Left lung (tissue), 10 donors: ENCODE measurements around the gene PDE1C. TPM values are rescaled to one million over a fixed set of nuclear protein-coding genes. Genes with fewer than 3 reads are reported as not detected.

Experiments
- ATAC-seq: fragments of 200-7000 bp; cut with Tn5 transposase; one replicate; pipeline ENCODE4 v1.9.1; 2020; ENCODE audit warnings: moderate library complexity
- DNase-seq, 4 donors: peaks; one replicate each; pipeline ENCODE4 v3.0.0-alpha.2; 2013 to 2020
- H3K27ac ChIP-seq, 2 donors: fragments of 200-600 bp; sonication (generic) in 1 of 2; one replicate each; pipeline versions ENCODE4 v1.5.0 to v1.8.0; 2020 to 2021
- H3K27me3 ChIP-seq, 2 donors: fragments of 200-600 bp; sonication (generic) in 1 of 2; one replicate each; pipeline versions ENCODE4 v1.5.0 to v1.8.0; 2020 to 2021
- H3K36me3 ChIP-seq, 2 donors: fragments of 200-600 bp; sonication (generic) in 1 of 2; one replicate each; pipeline versions ENCODE4 v1.5.0 to v1.8.0; 2020 to 2021
- H3K4me1 ChIP-seq, 2 donors: fragments of 200-600 bp; one replicate each; pipeline ENCODE4 v1.8.0; 2021
- H3K4me3 ChIP-seq, 2 donors: fragments of 200-600 bp; sonication (generic) in 1 of 2; one replicate each; pipeline versions ENCODE4 v1.5.0 to v1.8.0; 2020 to 2021; ENCODE audit warnings: mild to moderate bottlenecking in 1 of 2
- H3K9me3 ChIP-seq, 2 donors: fragments of 200-600 bp; sonication (generic) in 1 of 2; one replicate each; pipeline versions ENCODE4 v1.5.0 to v1.8.0; 2020 to 2021
- CTCF ChIP-seq, 2 donors: fragments of 200-600 bp; sonication (generic) in 1 of 2; IDR thresholded peaks; one replicate each; pipeline versions ENCODE4 v1.5.0 to v1.8.0; 2021; ENCODE audit warnings: antibody characterized with exemption in 2 of 2
- intact Hi-C, 2 donors: fragments of 100-400 bp; cut with DNase I; formaldehyde crosslinking; loops; one replicate each; pipeline versions ENCODE4 v1.11.2 to v1.14.2; 2022
- polyA plus RNA-seq, 6 donors: library from polyadenylated mRNA; unstranded; fragments of 120-200 nt; gene quantifications; one replicate each; pipeline ENCODE4 v1.2.1, GENCODE V29; 2013; ENCODE audit not compliant: insufficient read length in 6 of 6
- total RNA-seq, 2 donors: library from RNA; stranded (reverse); fragmentation: NEBNext Ultra II Directional; extraction: Animal tissue kit (Norgen Biotek cat#: 25700); gene quantifications; one replicate each; pipeline ENCODE4 v1.2.1, GENCODE V29; 2021
- donor health status: DM: no; HTN: yes; CAD: no.
- donor health status: DM: no; HTN: no; CAD: no.

Gene PDE1C
- total and polyA plus RNA-seq, 8 donors, result 2.0 to 13.8 (median 3.9) TPM

GRCh38 chr7:31776616-31777015 lies 293.6 kb downstream of the PDE1C start:
- Histone ChIP-seq H3K4me3 (no peak overlapping the region), H3K36me3 (no peaks in the 10 kb centered on the region), H3K4me1 (no peaks in the 10 kb centered on the region), H3K27ac (no peak overlapping the region), H3K27me3 (no peaks in the 10 kb centered on the region), H3K9me3 (no peaks in the 10 kb centered on the region)
- ATAC-seq, result no peak
- TF ChIP-seq CTCF (IDR thresholded peaks at IDR 0.05), result no peak
- DNase-seq, result no peak
- intact Hi-C loops, result no loop called here

DNA sequence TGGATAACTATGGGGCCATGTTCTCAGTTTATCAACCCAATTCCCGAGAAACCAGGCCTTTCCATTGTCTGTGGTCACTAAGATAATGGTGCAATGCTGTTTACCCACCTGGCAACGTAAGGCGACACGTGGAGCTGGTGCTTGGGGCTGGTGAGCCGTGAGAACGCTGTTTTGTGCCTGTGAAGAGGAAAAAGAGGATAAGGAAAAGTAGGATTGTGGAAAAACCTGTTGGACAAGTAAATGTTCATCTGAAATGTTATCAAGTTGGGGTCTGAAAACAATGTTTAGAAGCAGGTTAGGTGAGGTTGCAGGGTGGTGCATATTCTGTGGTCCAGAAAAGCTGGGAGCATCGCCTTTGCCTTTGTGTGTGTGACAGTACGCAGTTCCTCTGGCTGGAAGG lies 294.7 kb downstream of the PDE1C start:
- no peak for TF ChIP-seq CTCF (IDR thresholded peaks at IDR 0.05)
- Histone ChIP-seq H3K9me3 (no peaks in the 10 kb centered on the region), H3K4me3 (no peak overlapping the region), H3K27ac (no peak overlapping the region), H3K4me1 (no peaks in the 10 kb centered on the region), H3K27me3 (no peaks in the 10 kb centered on the region), H3K36me3 (no peaks in the 10 kb centered on the region)
- DNase-seq (peak in 2 of 4 donors; percentile 7 to 21), ATAC-seq (no peak)
- intact Hi-C loops, result no loop called here

- Histone ChIP-seq H3K36me3 (no peaks in the 10 kb centered on the region), H3K9me3 (no peaks in the 10 kb centered on the region), H3K4me3 (no peak overlapping the region), H3K27me3 (no peaks in the 10 kb centered on the region), H3K4me1 (no peaks in the 10 kb centered on the region), H3K27ac (no peak overlapping the region)
- intact Hi-C loops, result no loop called here
- DNase-seq (no peak), ATAC-seq (no peak)
- TF ChIP-seq CTCF (IDR thresholded peaks at IDR 0.05), result no peak
Observed at GRCh38 chr7:31772211-31772610, 298.0 kb downstream of the PDE1C start.

DNA sequence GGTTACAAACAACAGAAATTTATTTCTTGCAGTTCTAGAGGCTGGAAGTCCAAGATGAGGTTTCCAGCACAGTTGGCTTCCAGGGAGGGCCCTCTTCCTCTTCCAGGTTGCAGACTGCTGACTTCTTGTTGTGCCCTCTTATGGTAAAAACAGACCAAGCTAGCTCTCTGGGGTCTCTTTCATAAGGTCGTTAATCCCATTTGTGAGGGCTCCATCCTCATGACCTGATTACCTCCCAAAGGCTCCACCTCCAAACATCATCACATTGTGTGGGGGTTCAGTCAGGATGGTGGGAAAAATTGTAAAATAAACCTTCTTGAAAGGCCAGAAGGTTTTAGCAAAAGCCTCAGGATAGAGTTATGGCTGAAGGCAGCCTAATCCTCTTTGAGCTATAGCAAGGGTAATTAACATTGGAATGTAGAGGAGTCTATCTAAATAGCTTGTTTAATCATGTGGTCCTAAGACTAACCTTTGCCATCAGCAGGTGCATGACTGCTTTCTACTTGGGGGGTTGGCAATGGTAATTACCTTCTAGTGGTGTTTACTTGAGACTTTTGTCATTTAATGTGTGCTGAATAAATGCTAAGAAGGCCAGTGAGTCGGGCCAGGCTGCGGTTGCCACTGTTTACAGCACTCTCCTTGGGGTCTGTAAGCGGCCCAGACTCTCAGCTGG lies 302.4 kb downstream of the PDE1C start:
- Histone ChIP-seq H3K4me3 (no peak overlapping the region), H3K27me3 (no peaks in the 10 kb centered on the region), H3K4me1 (no peaks in the 10 kb centered on the region), H3K36me3 (no peaks in the 10 kb centered on the region), H3K9me3 (no peaks in the 10 kb centered on the region), H3K27ac (no peak overlapping the region)
- TF ChIP-seq CTCF (IDR thresholded peaks at IDR 0.05), result no peak
- intact Hi-C loops, result no loop called here
- ATAC-seq (no peak), DNase-seq (no peak)

DNA sequence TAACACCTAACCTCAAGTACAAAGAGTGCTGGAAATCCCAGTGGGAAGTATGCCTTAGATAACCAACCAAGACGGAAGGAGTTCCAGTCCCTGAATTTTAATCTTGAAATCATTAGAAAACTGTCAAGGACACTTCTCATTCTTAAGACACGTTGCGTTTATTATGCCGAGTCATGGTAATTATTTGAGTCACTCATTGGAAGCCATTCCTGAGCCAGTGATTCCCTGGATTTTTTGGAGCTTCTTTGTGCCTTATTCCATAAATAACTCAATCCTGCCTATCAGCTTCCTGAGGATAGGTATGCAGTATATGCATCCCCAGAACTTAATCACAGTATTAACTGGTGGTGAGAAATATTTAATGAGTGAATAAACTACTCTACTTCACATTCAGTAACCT lies 305.7 kb downstream of the PDE1C start:
- Histone ChIP-seq H3K4me3 (no peak overlapping the region), H3K27ac (no peak overlapping the region), H3K9me3 (no peaks in the 10 kb centered on the region), H3K4me1 (no peaks in the 10 kb centered on the region), H3K27me3 (no peaks in the 10 kb centered on the region), H3K36me3 (no peaks in the 10 kb centered on the region)
- intact Hi-C loops, result no loop called here
- DNase-seq, result no peak
- no peak for ATAC-seq
- TF ChIP-seq CTCF (IDR thresholded peaks at IDR 0.05), result no peak
